H1 (cell line): ENCODE measurements around the gene C1orf115. TPM values are rescaled to one million over a fixed set of nuclear protein-coding genes. Genes with fewer than 3 reads are reported as not detected.
A peak's percentile ranks its signal among the peaks of the same experiment; 100 is the strongest.

Experiments
- CTCF ChIA-PET: fragments of 300-600 bp; sonication (Branson Sonifier 250); formaldehyde crosslinking; loops from one replicate; lab custom pipeline; 2021; ENCODE audit not compliant: partially characterized antibody; lab: Charles Lee
- POLR2A ChIA-PET: fragments of 300-600 bp; sonication (Branson Sonifier 250); formaldehyde crosslinking; loops from one replicate; lab custom pipeline; 2021; ENCODE audit warnings: inconsistent platforms; ENCODE audit not compliant: partially characterized antibody; lab: Charles Lee
- DNase-seq, 2 experiments: peaks; one replicate each; pipeline versions ENCODE4 v3.0.0 to v3.0.0-alpha.2; 2010 to 2022; ENCODE audit warnings: low spot score in 2 of 2, low read depth in 1 of 2, mixed read lengths in 1 of 2
- FAIRE-seq: peaks from 2 replicates; lab custom pipeline; 2011; peaks lifted over from hg19 to GRCh38; lab: Jason Lieb, UNC
- H2AFZ ChIP-seq: 2 replicates; pipeline ENCODE4 v1.8.1; 2012; ENCODE audit warnings: low read length, inconsistent platforms
- H2AK5ac ChIP-seq: 2 replicates; pipeline ENCODE4 v1.6.1; 2013; ENCODE audit warnings: low read depth, low read length
- H2BK120ac ChIP-seq: replicated peaks from 2 replicates; pipeline ENCODE3; 2013; ENCODE audit warnings: low read depth, low read length, inconsistent platforms
- H2BK12ac ChIP-seq: 2 replicates; pipeline ENCODE4 v1.6.1; 2013; ENCODE audit warnings: low read depth, low read length
- H2BK15ac ChIP-seq: 2 replicates; pipeline ENCODE4 v1.6.1; 2013; ENCODE audit warnings: low read length
- H2BK20ac ChIP-seq: 2 replicates; pipeline ENCODE4 v1.6.1; 2013; ENCODE audit warnings: low read length
- H2BK5ac ChIP-seq: 2 replicates; pipeline ENCODE4 v1.6.1; 2013; ENCODE audit warnings: low read depth, low read length
- H3K14ac ChIP-seq: 2 replicates; pipeline ENCODE4 v1.6.1; 2013; ENCODE audit warnings: inconsistent platforms; ENCODE audit not compliant: insufficient read length
- H3K18ac ChIP-seq: 2 replicates; pipeline ENCODE4 v1.6.1; 2013; ENCODE audit warnings: low read length; ENCODE audit errors: extremely low read depth
- H3K23ac ChIP-seq: 2 replicates; pipeline ENCODE4 v1.6.1; 2013; ENCODE audit warnings: inconsistent platforms; ENCODE audit not compliant: insufficient read length
- H3K23me2 ChIP-seq: 2 replicates; pipeline ENCODE4 v1.6.1; 2013; ENCODE audit warnings: low read depth, low read length
- H3K27ac ChIP-seq: 2 replicates; pipeline ENCODE4 v1.6.1; 2011; ENCODE audit warnings: low read depth, low read length, inconsistent platforms
- H3K27me3 ChIP-seq, 4 experiments: replicated peaks in 1 of 4; 1 replicate in 1 of 4; 2 replicates in 3 of 4; pipeline versions ENCODE4 v1.6.1 to v1.8.1; 2011 to 2013; ENCODE audit warnings: low read length in 3 of 4, mild to moderate bottlenecking in 3 of 4, inconsistent platforms in 2 of 4, mixed read lengths in 2 of 4, moderate library complexity in 1 of 4; ENCODE audit not compliant: control insufficient read depth in 3 of 4, insufficient read depth in 3 of 4; ENCODE audit errors: extremely low read depth in 1 of 4
- H3K36me3 ChIP-seq, 4 experiments: 2 replicates each; pipeline versions ENCODE4 v1.6.1 to v1.8.1; 2011 to 2013; ENCODE audit warnings: mild to moderate bottlenecking in 4 of 4, low read length in 3 of 4, moderate library complexity in 2 of 4, control low read depth in 1 of 4, inconsistent platforms in 1 of 4; ENCODE audit not compliant: insufficient read depth in 4 of 4, control insufficient read depth in 2 of 4
- H3K4ac ChIP-seq: replicated peaks from 2 replicates; pipeline ENCODE3; 2013; ENCODE audit warnings: low read length, low read depth, mixed read lengths, inconsistent platforms; ENCODE audit not compliant: insufficient read length
- H3K4me1 ChIP-seq, 4 experiments: replicated peaks in 1 of 4; 1 replicate in 1 of 4; 2 replicates in 3 of 4; pipeline versions ENCODE4 v1.6.1 to v1.8.1; 2011 to 2013; ENCODE audit warnings: low read length in 3 of 4, inconsistent platforms in 2 of 4, mixed read lengths in 1 of 4; ENCODE audit not compliant: insufficient read depth in 4 of 4, control insufficient read depth in 3 of 4
- H3K4me2 ChIP-seq, 2 experiments: 2 replicates each; pipeline versions ENCODE4 v1.6.1 to v1.8.1; 2011 to 2013; ENCODE audit warnings: low read depth in 2 of 2, low read length in 2 of 2, control low read depth in 1 of 2, inconsistent platforms in 1 of 2, mild to moderate bottlenecking in 1 of 2; ENCODE audit not compliant: insufficient read depth in 1 of 2
- H3K4me3 ChIP-seq, 4 experiments: fragments of 200-600, 300-600 bp in 1 of 4; sonication (generic), shearing (Covaris generic), sonication (Bioruptor Twin) in 1 of 4; 2 replicates each; pipeline versions ENCODE4 v1.5.1 to v1.8.1; 2011 to 2016; ENCODE audit warnings: low read length in 4 of 4, low read depth in 3 of 4, control low read depth in 2 of 4, inconsistent platforms in 2 of 4, mild to moderate bottlenecking in 2 of 4, mixed read lengths in 1 of 4, moderate library complexity in 1 of 4; ENCODE audit not compliant: insufficient read depth in 2 of 4; ENCODE audit errors: extremely low read depth in 1 of 4
- H3K56ac ChIP-seq: replicated peaks from 2 replicates; pipeline ENCODE3; 2013; ENCODE audit warnings: low read depth, mild to moderate bottlenecking, mixed read lengths, low read length, inconsistent platforms; ENCODE audit not compliant: insufficient read length
- H3K79me1 ChIP-seq: 2 replicates; pipeline ENCODE4 v1.6.1; 2013; ENCODE audit warnings: low read depth, low read length, control low read depth
- H3K79me2 ChIP-seq, 2 experiments: 2 replicates each; pipeline versions ENCODE4 v1.6.1 to v1.8.1; 2012 to 2013; ENCODE audit warnings: low read length in 2 of 2, mild to moderate bottlenecking in 2 of 2, inconsistent platforms in 1 of 2; ENCODE audit not compliant: insufficient read depth in 2 of 2, control insufficient read depth in 1 of 2
- H3K9ac ChIP-seq, 4 experiments: replicated peaks in 1 of 4; 1 replicate in 1 of 4; 2 replicates in 3 of 4; pipeline versions ENCODE4 v1.6.1 to v1.8.1; 2011 to 2013; ENCODE audit warnings: low read depth in 3 of 4, low read length in 3 of 4, control low read depth in 2 of 4, mild to moderate bottlenecking in 2 of 4, moderate library complexity in 2 of 4, inconsistent platforms in 1 of 4; ENCODE audit errors: extremely low read depth in 1 of 4
- H3K9me3 ChIP-seq, 2 experiments: 2 replicates each; pipeline versions ENCODE4 v1.6.1 to v1.8.1; 2012 to 2013; ENCODE audit warnings: mild to moderate bottlenecking in 2 of 2, moderate library complexity in 2 of 2, control low read depth in 1 of 2, inconsistent platforms in 1 of 2, low read depth in 1 of 2, low read length in 1 of 2, mixed read lengths in 1 of 2; ENCODE audit not compliant: insufficient read depth in 2 of 2
- H4K20me1 ChIP-seq, 2 experiments: replicated peaks in 1 of 2; 2 replicates each; pipeline versions ENCODE3 to v1.8.1; 2011 to 2013; ENCODE audit warnings: inconsistent platforms in 2 of 2, low read length in 2 of 2, mild to moderate bottlenecking in 1 of 2; ENCODE audit not compliant: insufficient read depth in 2 of 2, control insufficient read depth in 1 of 2
- H4K5ac ChIP-seq: 2 replicates; pipeline ENCODE4 v1.6.1; 2013; ENCODE audit warnings: low read length, low read depth, mixed read lengths, inconsistent platforms; ENCODE audit not compliant: insufficient read length
- H4K8ac ChIP-seq: 2 replicates; pipeline ENCODE4 v1.8.0; 2013; ENCODE audit warnings: mild to moderate bottlenecking, moderate library complexity, low read length, inconsistent platforms; ENCODE audit not compliant: insufficient read depth; ENCODE audit errors: extremely low read depth
- H4K91ac ChIP-seq: replicated peaks from 2 replicates; pipeline ENCODE3; 2013; ENCODE audit warnings: low read length, mixed read lengths, inconsistent platforms; ENCODE audit not compliant: insufficient read length
- HDAC6 ChIP-seq: IDR thresholded peaks from one replicate; pipeline ENCODE4 v1.7.1; 2012; ENCODE audit warnings: low read depth, mild to moderate bottlenecking, inconsistent platforms, low read length, moderate library complexity
- JUND ChIP-seq: IDR thresholded peaks from 2 replicates; pipeline ENCODE4 v1.6.1; 2011; ENCODE audit warnings: mild to moderate bottlenecking, improper control_type of control experiment, low read length
- RAD21 ChIP-seq, 2 experiments: IDR thresholded peaks in 1 of 2; conservative IDR thresholded peaks in 1 of 2; 2 replicates each; pipeline ENCODE4 v1.6.1; 2011; ENCODE audit warnings: low read depth in 2 of 2, low read length in 2 of 2, improper control_type of control experiment in 1 of 2, inconsistent platforms in 1 of 2, mild to moderate bottlenecking in 1 of 2, moderate library complexity in 1 of 2
- SP2 ChIP-seq: IDR thresholded peaks from 2 replicates; pipeline ENCODE4 v1.6.1; 2012; ENCODE audit warnings: mild to moderate bottlenecking, low read length, inconsistent platforms
- WGBS, 2 experiments: shearing (Covaris generic) in 1 of 2; methylation state at CpG; one replicate each; pipeline versions ENCODE4 v1.1.6 to v1.1.7; 2013 to 2015; ENCODE audit warnings: low lambda C conversion rate in 2 of 2, mixed read lengths in 2 of 2, inconsistent platforms in 1 of 2, low coverage in 1 of 2, missing lambda C conversion rate in 1 of 2; ENCODE audit not compliant: insufficient replicate concordance in 2 of 2, insufficient coverage in 1 of 2, insufficient read length in 1 of 2; ENCODE audit errors: extremely low coverage in 1 of 2, missing lambda C conversion rate in 1 of 2; 5-methylcytosine and 5-hydroxymethylcytosine counted together
- polyA plus RNA-seq, 7 experiments: library from polyadenylated mRNA; depleted of rRNA in 3 of 7; stranded (reverse) in 5 of 7; unstranded in 2 of 7; fragments of >200 nt in 5 of 7; fragments of 200-250 nt in 2 of 7; gene quantifications; 1 replicate in 5 of 7; 2 replicates in 1 of 7; 4 replicates in 1 of 7; pipeline versions ENCODE4 v1.2.1 to v1.2.3, GENCODE V29; 2011 to 2013; ENCODE audit warnings: missing spikeins in 2 of 7, mixed read lengths in 2 of 7
- total RNA-seq: library from RNA; stranded (reverse); fragmentation: NEBNext Ultra II Directional; extraction: Animal tissue kit (Norgen Biotek cat#: 25700); gene quantifications from 2 replicates; pipeline ENCODE4 v1.2.1, GENCODE V29; 2021
- TF ChIP-seq, protein P1 (sequence below), 3 experiments: IDR thresholded peaks; 1 replicate in 2 of 3; 2 replicates in 1 of 3; pipeline versions ENCODE4 v1.5.1 to v1.6.1; 2011; ENCODE audit warnings: low read length in 3 of 3, mild to moderate bottlenecking in 3 of 3, inconsistent platforms in 2 of 3, low read depth in 1 of 3, moderate library complexity in 1 of 3; ENCODE audit not compliant: insufficient read depth in 1 of 3; ENCODE audit errors: control extremely low read depth in 1 of 3

The C1orf115 gene
- total and polyA plus RNA-seq, 2 of the 8 experiments (the other 6 are each of a cell fraction or from before 2014, with no cell fraction given) = 3.5 to 5.6 TPM

DNA sequence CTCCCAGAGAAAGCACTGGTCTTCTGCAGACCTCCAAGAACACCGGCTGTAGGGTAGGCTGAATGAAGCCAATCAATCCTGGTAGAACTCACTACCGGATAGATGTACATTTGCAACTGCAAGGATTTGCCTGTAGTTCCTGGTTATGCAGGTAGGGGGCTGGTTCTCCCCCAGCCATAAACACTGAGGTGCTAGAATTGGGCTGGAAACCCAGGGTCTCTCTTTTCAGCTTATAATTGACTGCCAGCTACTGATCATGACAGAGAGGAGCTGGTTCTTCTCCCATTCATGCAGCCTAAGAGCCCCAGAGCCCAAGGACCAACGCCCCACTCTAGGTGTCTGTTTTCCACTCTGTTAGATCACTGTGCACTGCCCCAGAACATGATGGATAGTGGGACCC lies 36.5 kb downstream of the C1orf115 start:
- no peaks in the 10 kb centered on the region for H3K79me1 ChIP-seq
- CTCF ChIA-PET = interaction anchor here (0.6 to 4.1 kb wide), 21 partner anchors 9 to 614 kb away, joined by 3 to 36 read pairs (median 6); partner anchors contain the start of genes C1orf115, MTARC1 and MTARC2
- H3K4me1 ChIP-seq = no peaks in the 10 kb centered on the region
- no peak overlapping the region for H2AK5ac ChIP-seq
- no peak overlapping the region for H3K4me3 ChIP-seq
- H2AFZ ChIP-seq = no peak overlapping the region; the same call in 1 of the 2 replicates
- H3K14ac ChIP-seq = no peak overlapping the region
- no peak overlapping the region for H3K56ac ChIP-seq
- POLR2A ChIA-PET = no interaction called here
- H2BK20ac ChIP-seq = no peak overlapping the region
- no peak overlapping the region for H3K23ac ChIP-seq
- H4K20me1 ChIP-seq = no peaks in the 10 kb centered on the region
- no peaks in the 10 kb centered on the region for H3K36me3 ChIP-seq
- H3K23me2 ChIP-seq = no peaks in the 10 kb centered on the region
- TF ChIP-seq JUND (no peak), HDAC6 (no peak), RAD21 (IDR thresholded peaks at IDR 0.05 in 1 of 2, conservative IDR thresholded peaks at IDR 0.05 in 1 of 2; ENCODE audit: low read depth in 2 of 2, low read length in 2 of 2) (peak in 1 of 2 experiments; percentile 35; a peak in 2 of 4 replicates), SP2 (no peak)
- TF ChIP-seq, protein P1, sequence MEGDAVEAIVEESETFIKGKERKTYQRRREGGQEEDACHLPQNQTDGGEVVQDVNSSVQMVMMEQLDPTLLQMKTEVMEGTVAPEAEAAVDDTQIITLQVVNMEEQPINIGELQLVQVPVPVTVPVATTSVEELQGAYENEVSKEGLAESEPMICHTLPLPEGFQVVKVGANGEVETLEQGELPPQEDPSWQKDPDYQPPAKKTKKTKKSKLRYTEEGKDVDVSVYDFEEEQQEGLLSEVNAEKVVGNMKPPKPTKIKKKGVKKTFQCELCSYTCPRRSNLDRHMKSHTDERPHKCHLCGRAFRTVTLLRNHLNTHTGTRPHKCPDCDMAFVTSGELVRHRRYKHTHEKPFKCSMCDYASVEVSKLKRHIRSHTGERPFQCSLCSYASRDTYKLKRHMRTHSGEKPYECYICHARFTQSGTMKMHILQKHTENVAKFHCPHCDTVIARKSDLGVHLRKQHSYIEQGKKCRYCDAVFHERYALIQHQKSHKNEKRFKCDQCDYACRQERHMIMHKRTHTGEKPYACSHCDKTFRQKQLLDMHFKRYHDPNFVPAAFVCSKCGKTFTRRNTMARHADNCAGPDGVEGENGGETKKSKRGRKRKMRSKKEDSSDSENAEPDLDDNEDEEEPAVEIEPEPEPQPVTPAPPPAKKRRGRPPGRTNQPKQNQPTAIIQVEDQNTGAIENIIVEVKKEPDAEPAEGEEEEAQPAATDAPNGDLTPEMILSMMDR (IDR thresholded peaks at IDR 0.05; ENCODE audit: control extremely low read depth in 1 of 3, insufficient read depth in 1 of 3, low read depth in 1 of 3, low read length in 3 of 3) = peak; percentile 31 to 62 (median 33)
- H3K4ac ChIP-seq = no peak overlapping the region
- DNase-seq (no peak), FAIRE-seq (no peak)
- no peaks in the 10 kb centered on the region for H3K9me3 ChIP-seq
- H4K5ac ChIP-seq = no peak overlapping the region
- H4K8ac ChIP-seq = no peak overlapping the region
- no peak overlapping the region for H4K91ac ChIP-seq
- H2BK120ac ChIP-seq = no peak overlapping the region
- H2BK12ac ChIP-seq = no peak overlapping the region
- no peak overlapping the region for H2BK5ac ChIP-seq
- H3K79me2 ChIP-seq = no peaks in the 10 kb centered on the region
- no peak overlapping the region for H3K27ac ChIP-seq
- no peak overlapping the region for H2BK15ac ChIP-seq
- WGBS, 2 experiments = 81% methylated on average over 3 of the region's 3 CpGs; no CpG with 5 or more reads in 1 of the 2 experiments
- H3K27me3 ChIP-seq = no peaks in the 10 kb centered on the region
- H3K9ac ChIP-seq = no peak overlapping the region
- no peak overlapping the region for H3K18ac ChIP-seq
- H3K4me2 ChIP-seq = no peak overlapping the region
